Breast epithelium (tissue), 4 donors: ENCODE measurements around the gene FCN3. TPM values are rescaled to one million over a fixed set of nuclear protein-coding genes. Genes with fewer than 3 reads are reported as not detected.
A peak's percentile ranks its signal among the peaks of the same experiment; 100 is the strongest.

Source experiments
- DNase-seq, 2 donors: peaks; one replicate each; pipeline ENCODE4 v3.0.0-alpha.2; 2019; ENCODE audit warnings: low spot score in 2 of 2
- H3K27ac ChIP-seq, 2 donors: fragments of 200-600 bp; sonication (generic) in 1 of 2; one replicate each; pipeline ENCODE4 v1.5.1; 2016 to 2019; ENCODE audit warnings: mild to moderate bottlenecking in 1 of 2
- H3K27me3 ChIP-seq, 2 donors: fragments of 200-600 bp; sonication (generic) in 1 of 2; one replicate each; pipeline versions ENCODE4 v1.5.1 to v1.6.0; 2017 to 2019; ENCODE audit warnings: control low read depth in 1 of 2, mild to moderate bottlenecking in 1 of 2
- H3K36me3 ChIP-seq: fragments of 200-600 bp; one replicate; pipeline ENCODE4 v1.5.1; 2019
- H3K4me1 ChIP-seq, 2 donors: fragments of 200-600 bp; sonication (generic); one replicate each; pipeline ENCODE4 v1.5.1; 2016 to 2019; ENCODE audit warnings: control low read depth in 1 of 2
- H3K4me3 ChIP-seq, 3 donors: fragments of 200-600 bp; sonication (generic); 1 replicate in 2 of 3; 2 replicates in 1 of 3; pipeline ENCODE4 v1.5.1; 2016 to 2019; ENCODE audit warnings: mild to moderate bottlenecking in 3 of 3, moderate library complexity in 2 of 3
- H3K9me3 ChIP-seq, 2 donors: fragments of 200-600 bp; sonication (generic) in 1 of 2; one replicate each; pipeline ENCODE4 v1.5.1; 2016 to 2019; ENCODE audit warnings: control low read depth in 1 of 2
- POLR2A ChIP-seq: fragments of 450-650 bp; IDR thresholded peaks from one replicate; pipeline ENCODE4 v1.6.1; 2016; ENCODE audit warnings: antibody characterized with exemption, mild to moderate bottlenecking, moderate library complexity
- POLR2AphosphoS5 ChIP-seq, 3 donors: sonication (generic); formaldehyde crosslinking; IDR thresholded peaks; one replicate each; pipeline ENCODE4 v1.6.1; 2017; ENCODE audit warnings: antibody characterized with exemption in 3 of 3
- intact Hi-C: fragments of 100-400 bp; cut with DNase I; formaldehyde crosslinking; loops from one replicate; pipeline ENCODE4 v1.15.1; 2023; ENCODE audit warnings: low total_unique reads
- total RNA-seq, 3 donors: library from RNA; depleted of rRNA; stranded (reverse); fragments of >200 nt; gene quantifications; one replicate each; pipeline ENCODE4 v1.1.0, GENCODE V29; 2016
- TF ChIP-seq, protein P1 (sequence below), 3 donors: fragments of 450-650 bp; IDR thresholded peaks; one replicate each; pipeline ENCODE4 v1.5.1; 2016 to 2017; ENCODE audit warnings: antibody characterized with exemption in 3 of 3, mild to moderate bottlenecking in 3 of 3, moderate library complexity in 3 of 3

The FCN3 gene
- 10 to 100 TPM in 1 of 3 donors, 1 to 10 TPM in 2; 6.0 to 10.5 (median 7.4) TPM for total RNA-seq

- Histone ChIP-seq H3K4me1 (peaks cover 3 to 4% of the 10 kb centered on the region in 2 donors), H3K9me3 (no peaks in the 10 kb centered on the region), H3K27ac (peak within 1 kb of the TSS in 1 of 2 donors; percentile 22), H3K4me3 (no peak within 1 kb of the TSS), H3K36me3 (no peaks in the 10 kb centered on the region), H3K27me3 (no peaks in the 10 kb centered on the region)
- intact Hi-C loops, result no loop called here
- no peak for DNase-seq
- TF ChIP-seq POLR2A (no peak), POLR2AphosphoS5 (IDR thresholded peaks at IDR 0.05) (no peak)
- TF ChIP-seq, protein P1, sequence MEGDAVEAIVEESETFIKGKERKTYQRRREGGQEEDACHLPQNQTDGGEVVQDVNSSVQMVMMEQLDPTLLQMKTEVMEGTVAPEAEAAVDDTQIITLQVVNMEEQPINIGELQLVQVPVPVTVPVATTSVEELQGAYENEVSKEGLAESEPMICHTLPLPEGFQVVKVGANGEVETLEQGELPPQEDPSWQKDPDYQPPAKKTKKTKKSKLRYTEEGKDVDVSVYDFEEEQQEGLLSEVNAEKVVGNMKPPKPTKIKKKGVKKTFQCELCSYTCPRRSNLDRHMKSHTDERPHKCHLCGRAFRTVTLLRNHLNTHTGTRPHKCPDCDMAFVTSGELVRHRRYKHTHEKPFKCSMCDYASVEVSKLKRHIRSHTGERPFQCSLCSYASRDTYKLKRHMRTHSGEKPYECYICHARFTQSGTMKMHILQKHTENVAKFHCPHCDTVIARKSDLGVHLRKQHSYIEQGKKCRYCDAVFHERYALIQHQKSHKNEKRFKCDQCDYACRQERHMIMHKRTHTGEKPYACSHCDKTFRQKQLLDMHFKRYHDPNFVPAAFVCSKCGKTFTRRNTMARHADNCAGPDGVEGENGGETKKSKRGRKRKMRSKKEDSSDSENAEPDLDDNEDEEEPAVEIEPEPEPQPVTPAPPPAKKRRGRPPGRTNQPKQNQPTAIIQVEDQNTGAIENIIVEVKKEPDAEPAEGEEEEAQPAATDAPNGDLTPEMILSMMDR (IDR thresholded peaks at IDR 0.05), result no peak
Measured at GRCh38 chr1:27374362-27375086, at the start of gene FCN3. TSS of gene FCN3 (minus strand) at chr1:27374824. CDS start at chr1:27374818, 6 bp downstream.

DNA sequence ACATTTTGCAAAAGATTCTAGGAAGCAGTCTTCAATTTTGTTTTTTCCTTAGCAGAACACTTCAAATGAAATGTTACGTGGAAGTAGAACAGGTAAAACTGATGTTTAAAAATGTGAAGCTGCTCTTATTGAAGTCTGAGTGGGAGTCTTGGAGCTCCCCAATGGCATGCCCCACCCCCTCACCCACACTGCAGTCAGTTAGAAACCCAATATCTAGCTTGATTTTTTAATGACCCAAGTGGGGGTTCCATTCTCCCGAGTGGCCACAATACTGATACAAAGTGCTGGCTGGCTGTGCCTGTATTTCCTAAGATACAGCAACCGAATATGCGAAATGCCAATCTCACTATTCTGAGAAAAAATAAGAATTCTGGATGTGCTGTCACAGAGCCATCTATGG lies 49.1 kb upstream of the FCN3 start:
- Histone ChIP-seq H3K36me3 (no peaks in the 10 kb centered on the region), H3K27ac (peak overlapping the region; percentile 43 to 49), H3K4me1 (peaks cover 8 to 14% of the 10 kb centered on the region in 2 donors), H3K27me3 (no peaks in the 10 kb centered on the region), H3K4me3 (no peak overlapping the region), H3K9me3 (no peaks in the 10 kb centered on the region)
- no peak for DNase-seq
- intact Hi-C loops, result no loop called here
- TF ChIP-seq POLR2A (no peak), POLR2AphosphoS5 (IDR thresholded peaks at IDR 0.05) (no peak)
- TF ChIP-seq, protein P1 (IDR thresholded peaks at IDR 0.05), result no peak

- DNase-seq, result peak in 1 of 2 donors; percentile 67
- H3K9me3 ChIP-seq, result no peaks in the 10 kb centered on the region
- intact Hi-C loops, result no loop called here
- TF ChIP-seq POLR2A (no peak), POLR2AphosphoS5 (IDR thresholded peaks at IDR 0.05) (peak; percentile 24 to 52 (median 49))
- H3K27ac ChIP-seq, result peak overlapping the region; percentile 60 to 81
- H3K27me3 ChIP-seq, result no peaks in the 10 kb centered on the region
- peaks cover 0 to 23% of the 10 kb centered on the region in 2 donors for H3K4me1 ChIP-seq
- no peaks in the 10 kb centered on the region for H3K36me3 ChIP-seq
- no peak overlapping the region for H3K4me3 ChIP-seq
Measured at GRCh38 chr1:27418326-27419185, 43.9 kb upstream of the FCN3 start.

GRCh38 chr1:27417713-27418112 lies 43.1 kb upstream of the FCN3 start:
- H3K27ac ChIP-seq, result peak overlapping the region; percentile 60 to 81
- no peaks in the 10 kb centered on the region for H3K27me3 ChIP-seq
- intact Hi-C loops, result no loop called here
- DNase-seq, result no peak
- TF ChIP-seq POLR2A, result no peak
- no peak for TF ChIP-seq POLR2AphosphoS5 (IDR thresholded peaks at IDR 0.05)
- TF ChIP-seq, protein P1 (IDR thresholded peaks at IDR 0.05), result no peak
- no peaks in the 10 kb centered on the region for H3K9me3 ChIP-seq
- no peak overlapping the region for H3K4me3 ChIP-seq
- H3K36me3 ChIP-seq, result no peaks in the 10 kb centered on the region
- H3K4me1 ChIP-seq, result peaks cover 0 to 23% of the 10 kb centered on the region in 2 donors

GRCh38 chr1:27416387-27417111 lies 41.9 kb upstream of the FCN3 start:
- TF ChIP-seq, protein P1 (IDR thresholded peaks at IDR 0.05), result peak; percentile 29 to 66 (median 41)
- TF ChIP-seq POLR2AphosphoS5 (IDR thresholded peaks at IDR 0.05), result no peak
- TF ChIP-seq POLR2A, result no peak
- Histone ChIP-seq H3K9me3 (no peaks in the 10 kb centered on the region), H3K27me3 (no peaks in the 10 kb centered on the region), H3K27ac (peak overlapping the region; percentile 41 to 44), H3K4me1 (peaks cover 0 to 23% of the 10 kb centered on the region in 2 donors), H3K36me3 (no peaks in the 10 kb centered on the region), H3K4me3 (no peak overlapping the region)
- no peak for DNase-seq
- intact Hi-C loops, result no loop called here
